Lung (tissue), 12 donors: ENCODE data around the gene SAMD3. TPM values are rescaled to one million over a fixed set of nuclear protein-coding genes. Genes with fewer than 3 reads are reported as not detected.

Experiments used
- ATAC-seq: fragments of 200-7000 bp; cut with Tn5 transposase; one replicate; pipeline ENCODE4 v1.9.1; 2020; ENCODE audit warnings: moderate number of reproducible peaks; ENCODE audit not compliant: insufficient read depth, low FRiP score
- DNase-seq, 3 donors: peaks; one replicate each; pipeline ENCODE4 v3.0.0-alpha.2; 2013 to 2017
- H3K27ac ChIP-seq, 2 donors: one replicate each; pipeline ENCODE4 v1.5.1; 2013; ENCODE audit warnings: mild to moderate bottlenecking in 2 of 2, moderate library complexity in 2 of 2, control low read depth in 1 of 2, inconsistent platforms in 1 of 2, low read depth in 1 of 2, low read length in 1 of 2
- H3K27me3 ChIP-seq, 3 donors: one replicate each; pipeline ENCODE4 v1.5.1; 2013; ENCODE audit warnings: low read length in 2 of 3; ENCODE audit not compliant: control insufficient read depth in 3 of 3, insufficient read depth in 3 of 3
- H3K36me3 ChIP-seq, 4 donors: one replicate each; pipeline ENCODE4 v1.5.1; 2013; ENCODE audit warnings: low read length in 4 of 4, mild to moderate bottlenecking in 1 of 4, moderate library complexity in 1 of 4; ENCODE audit not compliant: control insufficient read depth in 4 of 4, insufficient read depth in 4 of 4
- H3K4me1 ChIP-seq, 5 donors: one replicate each; pipeline ENCODE4 v1.5.1; 2013; ENCODE audit warnings: low read length in 5 of 5, mild to moderate bottlenecking in 2 of 5, moderate library complexity in 1 of 5; ENCODE audit not compliant: control insufficient read depth in 5 of 5, insufficient read depth in 5 of 5
- H3K4me3 ChIP-seq: one replicate; pipeline ENCODE4 v1.5.1; 2013; ENCODE audit warnings: mild to moderate bottlenecking, control low read depth, moderate library complexity
- H3K9ac ChIP-seq, 2 donors: one replicate each; pipeline ENCODE4 v1.5.1; 2013; ENCODE audit warnings: low read length in 2 of 2, control low read depth in 1 of 2; ENCODE audit not compliant: insufficient read depth in 1 of 2
- H3K9me3 ChIP-seq, 4 donors: one replicate each; pipeline ENCODE4 v1.5.1; 2013; ENCODE audit warnings: low read length in 3 of 4, mild to moderate bottlenecking in 1 of 4, moderate library complexity in 1 of 4; ENCODE audit not compliant: control insufficient read depth in 4 of 4, insufficient read depth in 3 of 4
- WGBS, 2 donors: extraction: QIAGEN DNeasy Blood & Tissue Kit; methylation state at CpG; one replicate each; pipeline ENCODE4 v1.1.7; 2013; 5-methylcytosine and 5-hydroxymethylcytosine counted together
- polyA plus RNA-seq, 2 donors: library from polyadenylated mRNA; stranded (reverse); fragments of 200-250 nt; gene quantifications; one replicate each; pipeline ENCODE4 v1.2.1, GENCODE V29; 2013
- total RNA-seq, 2 donors: library from RNA; depleted of rRNA in 1 of 2; stranded (reverse); fragments of >200 nt in 1 of 2; gene quantifications; one replicate each; pipeline ENCODE4 v1.2.1, GENCODE V29; 2014 to 2021
- TF ChIP-seq, protein P1 (sequence below): IDR thresholded peaks from 2 replicates; pipeline ENCODE4 v1.5.1; 2012; ENCODE audit warnings: mild to moderate bottlenecking; ENCODE audit errors: control extremely low read depth, extremely low read depth
- donor health status: control.
- donor health status: control.
- donor health status: Bipolar disorder and iron deficiency.
- donor health status: healthy.
- donor health status: DM: yes; HTN: yes; CAD: no.

SAMD3 gene
- total and polyA plus RNA-seq, 4 donors, result 0.71 to 5.9 (median 2.0) TPM

DNA sequence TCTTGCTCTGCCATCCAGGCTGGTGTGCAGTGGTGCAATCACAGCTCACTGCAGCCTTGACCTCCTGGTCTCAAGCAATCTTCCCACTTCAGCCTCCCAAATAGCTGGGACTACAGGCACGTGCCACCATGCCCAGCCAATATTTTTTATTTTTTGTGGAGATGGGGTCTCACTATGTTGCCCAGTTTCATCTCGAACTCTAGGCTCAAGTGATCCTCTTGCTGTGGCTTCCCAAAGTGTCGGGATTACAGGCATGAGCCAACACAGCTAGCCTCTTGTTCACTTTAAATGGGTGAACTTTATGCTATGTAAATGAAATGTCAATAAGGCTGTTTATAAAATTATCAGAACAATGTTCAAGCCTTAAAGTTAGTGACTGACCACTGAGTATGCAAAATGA lies 37.1 kb downstream of the SAMD3 start:
- H3K36me3 ChIP-seq, result no peaks in the 10 kb centered on the region
- WGBS, 2 donors, result 73 to 96% methylated on average over 3 of the region's 3 CpGs
- H3K4me1 ChIP-seq, result no peaks in the 10 kb centered on the region
- no peak overlapping the region for H3K4me3 ChIP-seq
- DNase-seq (no peak), ATAC-seq (no peak)
- no peaks in the 10 kb centered on the region for H3K9me3 ChIP-seq
- TF ChIP-seq, protein P1, sequence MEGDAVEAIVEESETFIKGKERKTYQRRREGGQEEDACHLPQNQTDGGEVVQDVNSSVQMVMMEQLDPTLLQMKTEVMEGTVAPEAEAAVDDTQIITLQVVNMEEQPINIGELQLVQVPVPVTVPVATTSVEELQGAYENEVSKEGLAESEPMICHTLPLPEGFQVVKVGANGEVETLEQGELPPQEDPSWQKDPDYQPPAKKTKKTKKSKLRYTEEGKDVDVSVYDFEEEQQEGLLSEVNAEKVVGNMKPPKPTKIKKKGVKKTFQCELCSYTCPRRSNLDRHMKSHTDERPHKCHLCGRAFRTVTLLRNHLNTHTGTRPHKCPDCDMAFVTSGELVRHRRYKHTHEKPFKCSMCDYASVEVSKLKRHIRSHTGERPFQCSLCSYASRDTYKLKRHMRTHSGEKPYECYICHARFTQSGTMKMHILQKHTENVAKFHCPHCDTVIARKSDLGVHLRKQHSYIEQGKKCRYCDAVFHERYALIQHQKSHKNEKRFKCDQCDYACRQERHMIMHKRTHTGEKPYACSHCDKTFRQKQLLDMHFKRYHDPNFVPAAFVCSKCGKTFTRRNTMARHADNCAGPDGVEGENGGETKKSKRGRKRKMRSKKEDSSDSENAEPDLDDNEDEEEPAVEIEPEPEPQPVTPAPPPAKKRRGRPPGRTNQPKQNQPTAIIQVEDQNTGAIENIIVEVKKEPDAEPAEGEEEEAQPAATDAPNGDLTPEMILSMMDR, result no peak
- H3K27ac ChIP-seq, result no peak overlapping the region
- no peaks in the 10 kb centered on the region for H3K27me3 ChIP-seq
- no peak overlapping the region for H3K9ac ChIP-seq

DNA sequence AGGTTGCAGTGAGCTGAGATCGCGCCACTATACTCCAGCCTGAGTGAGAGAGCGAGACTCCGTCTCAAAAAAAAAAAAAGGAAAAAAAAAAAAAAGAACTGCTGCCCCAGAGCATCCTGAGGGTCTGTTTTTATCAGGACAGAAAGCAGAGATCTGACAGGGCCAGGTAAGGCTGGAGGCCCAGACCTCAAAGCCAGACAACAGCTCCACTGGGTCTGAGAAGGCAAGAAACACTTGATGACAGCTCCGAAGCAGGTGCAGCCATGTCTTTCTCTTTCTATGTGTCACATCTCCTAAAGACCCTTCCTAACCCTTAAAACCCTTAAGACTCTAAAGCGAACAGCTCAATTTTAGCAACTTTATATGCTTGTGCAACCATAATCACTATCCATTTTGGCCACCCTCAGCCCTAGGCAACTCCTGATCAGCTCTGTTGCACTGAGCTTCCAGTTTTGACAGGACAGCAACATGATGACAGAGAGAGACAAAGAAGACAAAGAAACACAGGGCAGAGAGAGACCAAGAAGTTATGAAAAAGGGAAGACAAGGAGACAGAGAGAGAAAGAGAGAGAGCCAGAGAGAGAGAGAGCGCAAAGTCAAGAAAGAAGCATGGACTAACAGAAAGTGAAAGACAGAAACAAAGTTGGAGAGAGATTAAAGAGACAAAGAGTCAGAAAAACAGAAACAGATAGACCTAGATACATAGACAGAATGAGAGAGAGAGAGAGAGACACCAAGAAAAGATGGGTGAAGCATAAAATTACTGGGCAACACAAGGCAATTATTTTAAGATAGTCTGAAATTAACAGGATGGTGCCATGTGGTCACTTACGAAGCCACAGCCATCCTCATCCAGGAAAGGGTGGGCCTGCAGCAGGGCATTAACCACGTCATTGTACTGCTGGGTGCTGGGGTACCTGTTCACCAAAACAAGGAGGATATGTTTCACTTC lies 39.2 kb downstream of the SAMD3 start:
- no peaks in the 10 kb centered on the region for H3K36me3 ChIP-seq
- no peak for DNase-seq
- no peaks in the 10 kb centered on the region for H3K27me3 ChIP-seq
- H3K4me1 ChIP-seq, result no peaks in the 10 kb centered on the region
- H3K27ac ChIP-seq, result no peak overlapping the region
- no peaks in the 10 kb centered on the region for H3K9me3 ChIP-seq
- no peak for ATAC-seq
- 84 to 88% methylated on average over 9 of the region's 9 CpGs for WGBS, 2 donors
- no peak overlapping the region for H3K4me3 ChIP-seq
- TF ChIP-seq, protein P1, result no peak
- no peak overlapping the region for H3K9ac ChIP-seq

DNA sequence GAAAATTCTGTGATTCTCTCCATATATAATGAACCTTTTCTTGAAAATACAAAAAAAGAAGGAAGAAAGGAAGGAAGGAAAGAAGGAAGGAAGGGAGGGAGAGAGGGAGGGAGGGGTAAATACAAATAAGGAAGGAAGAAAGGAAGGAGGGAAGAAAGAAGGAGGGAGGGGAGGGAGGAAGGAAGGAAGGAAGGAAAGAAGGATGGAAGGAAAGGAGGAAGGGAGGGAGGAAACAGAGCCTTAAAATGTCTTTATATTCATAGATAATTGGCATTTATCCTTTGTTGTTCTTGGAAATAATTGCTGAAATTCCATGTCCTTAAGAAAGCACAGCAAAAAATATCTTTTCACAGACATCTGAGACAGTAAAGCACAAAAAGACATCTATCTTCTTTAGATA lies 40.3 kb downstream of the SAMD3 start:
- Histone ChIP-seq H3K4me1 (no peaks in the 10 kb centered on the region), H3K9ac (no peak overlapping the region), H3K27me3 (no peaks in the 10 kb centered on the region), H3K36me3 (no peaks in the 10 kb centered on the region), H3K4me3 (no peak overlapping the region), H3K9me3 (no peaks in the 10 kb centered on the region), H3K27ac (no peak overlapping the region)
- DNase-seq (no peak), ATAC-seq (no peak)
- TF ChIP-seq, protein P1, result no peak
